HG03460 (cell line): ENCODE results near the gene ECPAS.
"Not testable (repeated sequence)": the region's sequence is repeated elsewhere in the genome, so short reads cannot be mapped to it uniquely, and the experiment has no call there.

Experiments
- ATAC-seq: cut with Tn5 transposase; IDR thresholded peaks from one replicate; pipeline ENCODE4 v1.9.1; 2021; ENCODE audit not compliant: unreplicated experiment

Gene ECPAS

DNA sequence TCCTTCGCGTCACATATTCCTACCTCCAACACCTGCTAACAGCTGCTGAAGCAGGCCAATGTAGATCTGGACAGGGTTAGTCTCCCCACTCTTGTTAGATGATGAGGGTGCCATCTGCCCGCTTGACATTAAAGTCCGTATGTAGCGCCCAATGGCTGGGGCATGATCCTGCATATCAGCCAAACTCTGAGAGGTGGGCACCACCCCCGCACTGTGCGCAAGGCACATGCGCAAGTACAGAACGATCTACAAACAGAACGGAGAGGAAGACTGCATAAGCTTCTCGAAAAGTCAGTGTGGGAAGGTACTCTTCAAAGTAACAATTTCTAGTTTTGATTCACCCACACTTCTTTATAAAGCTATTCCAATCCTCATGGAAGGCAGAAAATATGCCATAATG is 69.8 kb downstream of the ECPAS start:
- no peak for ATAC-seq

DNA sequence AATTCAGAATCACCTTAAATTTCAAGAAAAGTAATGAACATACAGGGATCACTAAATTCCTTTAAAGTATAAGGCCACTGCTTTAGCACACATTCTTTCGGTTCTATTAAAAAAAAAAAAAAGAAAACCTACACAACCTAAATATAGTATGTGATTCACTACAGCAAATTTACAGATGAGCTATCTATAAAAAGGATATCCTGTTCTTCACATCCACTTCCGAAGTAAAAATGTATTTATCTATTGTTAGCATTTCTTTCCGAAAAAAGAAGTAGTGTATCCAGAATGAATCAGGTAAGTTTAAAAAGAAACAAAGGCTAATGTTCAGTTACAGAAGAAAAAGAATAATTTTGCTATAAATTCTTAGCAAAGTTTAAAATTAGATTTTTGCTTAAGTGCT is 70.2 kb downstream of the ECPAS start:
- no peak for ATAC-seq

DNA sequence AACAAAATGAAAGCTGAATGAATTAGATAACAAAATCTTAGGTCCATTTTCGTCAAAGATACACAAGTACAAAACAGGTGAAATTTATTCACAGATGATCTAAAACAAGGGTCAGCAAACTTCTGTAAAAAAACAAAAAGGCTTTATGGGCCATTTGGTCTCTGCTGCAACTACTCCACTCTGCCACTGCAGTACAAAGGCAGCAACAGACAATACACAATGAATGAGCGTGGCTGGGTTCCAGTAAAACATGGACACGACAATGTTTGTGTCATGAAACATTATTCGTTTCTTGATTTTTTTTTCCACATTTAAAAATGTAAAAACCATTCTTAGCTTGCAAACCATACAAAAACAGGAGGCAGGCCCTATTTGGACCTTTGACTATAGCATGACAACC is 71.9 kb downstream of the ECPAS start:
- no peak for ATAC-seq

DNA sequence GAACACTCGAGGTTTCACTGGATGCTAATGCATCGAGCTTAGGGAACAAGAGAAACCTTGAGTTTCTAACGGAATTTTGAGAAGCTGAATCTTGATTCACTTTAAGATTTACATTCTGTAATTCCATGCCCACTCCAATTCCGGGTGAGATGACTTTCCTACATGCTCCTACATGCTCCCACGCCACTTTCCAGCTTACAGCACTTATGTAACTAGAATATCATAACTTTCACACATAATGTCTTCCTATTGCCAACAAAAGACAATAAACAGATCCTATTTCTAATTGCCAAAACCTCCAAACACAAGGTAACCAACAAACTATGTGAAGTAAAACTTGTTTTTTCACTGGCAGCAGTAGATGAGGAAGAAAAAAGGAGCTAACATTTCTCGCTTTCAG is 72.9 kb downstream of the ECPAS start:
- no peak for ATAC-seq

DNA sequence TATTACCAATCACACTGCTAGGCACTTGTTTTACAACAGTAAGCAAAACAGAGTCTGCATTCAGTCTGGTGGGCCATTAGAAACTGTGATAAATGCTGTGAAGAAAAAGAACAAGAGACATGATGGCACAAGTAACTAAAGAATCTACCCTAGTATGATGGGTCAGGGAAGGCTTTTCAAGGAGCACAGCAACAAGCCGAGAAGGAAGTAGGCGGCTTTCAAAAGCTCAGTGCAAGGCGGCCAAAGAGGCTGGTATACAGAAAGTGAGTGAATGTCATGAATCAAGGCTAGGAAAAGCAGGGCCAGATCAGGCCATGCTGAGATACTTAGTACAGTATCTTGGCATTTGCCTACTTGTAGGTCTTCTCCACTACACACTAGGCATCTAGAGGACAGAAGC is 76.4 kb downstream of the ECPAS start:
- ATAC-seq = no peak

DNA sequence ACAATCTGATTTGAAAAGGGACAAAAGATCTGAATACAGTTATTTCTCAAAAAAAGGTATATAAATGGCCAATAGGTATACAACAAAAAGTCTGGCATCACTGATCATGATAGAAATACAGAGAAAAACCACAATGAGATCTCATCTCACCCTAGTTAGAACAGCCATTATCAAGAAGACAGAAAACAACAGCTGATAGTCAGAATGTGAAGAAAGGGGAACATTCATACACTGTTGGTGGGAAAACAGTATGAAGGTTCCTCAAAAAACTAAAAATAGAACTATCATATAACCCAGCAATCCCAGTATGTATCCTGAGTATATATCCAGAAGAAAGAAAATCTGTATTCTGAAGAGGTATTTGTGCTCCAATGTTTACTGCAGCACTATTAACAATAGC is 78.5 kb downstream of the ECPAS start:
- no peak for ATAC-seq

DNA sequence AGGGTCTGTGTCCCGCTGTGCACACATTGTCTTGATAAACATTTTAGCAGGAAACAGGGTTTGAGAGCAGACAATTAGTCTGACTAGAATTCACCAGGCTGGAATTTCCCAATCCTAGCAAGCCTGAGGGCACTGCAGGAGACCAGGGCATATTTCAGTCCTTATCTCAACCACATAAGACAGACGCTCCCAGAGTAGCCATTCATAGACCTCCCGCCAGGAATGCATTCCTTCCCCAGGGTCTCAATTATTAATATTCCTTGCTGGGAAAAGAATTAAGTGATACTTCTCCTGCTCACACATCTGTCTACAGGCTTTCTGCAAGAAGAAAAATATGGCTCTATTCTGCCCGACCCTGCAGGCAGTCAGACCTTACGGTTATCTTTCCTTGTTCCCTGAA is 82.7 kb downstream of the ECPAS start:
- not testable (repeated sequence) for ATAC-seq

DNA sequence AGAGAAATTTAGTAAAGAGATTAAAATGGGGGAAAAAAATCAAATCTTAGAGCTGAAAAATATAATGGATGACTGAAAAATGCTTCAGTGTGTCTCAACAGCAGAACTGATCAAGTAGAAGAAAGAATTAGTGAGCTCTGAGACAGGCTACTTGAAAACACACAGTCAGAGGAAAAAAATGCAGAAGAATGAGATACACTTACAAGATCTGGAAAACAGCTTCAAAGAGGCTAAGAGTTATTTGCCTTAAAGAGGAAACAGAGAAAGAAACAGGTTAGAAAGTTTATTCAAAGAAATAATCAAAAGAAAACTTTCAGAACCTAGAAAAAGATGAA is 83.7 kb downstream of the ECPAS start:
- no peak for ATAC-seq

DNA sequence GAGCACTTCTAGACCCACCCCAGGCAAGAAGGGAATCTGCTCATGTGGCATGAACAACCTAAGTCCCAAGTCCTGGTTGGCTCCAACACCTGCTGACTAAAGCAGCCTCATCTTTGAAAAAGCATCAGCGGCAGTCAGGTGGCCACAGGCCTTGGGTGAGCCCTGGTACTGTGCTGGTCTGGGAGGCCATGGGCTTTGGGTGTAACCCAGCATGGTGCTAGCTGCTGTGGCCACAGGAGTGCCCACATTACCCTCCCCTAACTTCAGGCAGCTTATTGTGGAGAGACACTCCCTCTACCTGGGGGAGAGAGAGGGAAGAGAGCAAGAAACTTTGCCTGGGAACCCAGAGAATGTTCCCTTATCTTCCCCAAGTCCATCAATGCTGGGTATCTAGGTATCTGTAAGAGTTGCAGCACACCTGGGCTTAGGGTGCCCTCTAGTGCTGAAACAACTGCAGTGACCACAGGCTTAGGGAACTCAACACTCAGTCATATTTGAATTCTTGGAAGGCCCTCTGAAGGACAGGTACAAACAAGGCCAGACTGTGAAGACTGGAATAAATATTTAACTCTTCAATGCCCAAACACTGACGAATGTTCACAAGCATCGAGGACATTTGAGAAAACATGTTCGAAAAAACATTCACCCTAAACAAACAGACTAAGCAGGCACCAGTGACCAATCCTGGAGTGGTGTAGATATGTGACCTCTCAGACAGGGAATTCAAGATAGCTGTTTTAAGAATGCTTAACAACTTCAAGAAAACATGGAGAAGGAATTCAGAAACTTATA is 84.2 kb downstream of the ECPAS start:
- no peak for ATAC-seq

DNA sequence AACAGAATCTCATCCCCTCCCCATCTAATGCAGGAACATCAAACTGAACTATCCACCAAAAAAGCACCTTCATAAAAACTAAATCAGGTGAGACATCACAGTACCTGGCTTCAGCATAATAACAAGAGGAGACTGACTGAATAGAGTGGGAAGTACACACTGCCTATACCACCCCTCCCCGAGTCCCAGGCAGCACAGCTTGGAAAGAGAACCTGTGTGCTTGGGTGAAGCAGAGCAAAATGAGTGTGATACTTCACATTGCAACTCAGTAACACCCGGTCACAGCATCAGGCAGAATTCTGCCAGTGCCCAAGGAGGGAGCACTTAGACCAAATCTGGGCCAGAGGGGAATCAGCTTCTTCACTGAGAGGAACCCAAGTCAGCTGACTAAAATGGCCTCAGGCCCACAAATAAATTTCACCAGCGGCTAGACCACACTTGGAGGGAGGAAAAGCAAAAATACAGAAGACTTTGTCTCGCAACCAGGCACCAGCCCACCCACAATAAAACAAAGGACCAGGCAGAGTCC is 84.9 kb downstream of the ECPAS start:
- no peak for ATAC-seq

DNA sequence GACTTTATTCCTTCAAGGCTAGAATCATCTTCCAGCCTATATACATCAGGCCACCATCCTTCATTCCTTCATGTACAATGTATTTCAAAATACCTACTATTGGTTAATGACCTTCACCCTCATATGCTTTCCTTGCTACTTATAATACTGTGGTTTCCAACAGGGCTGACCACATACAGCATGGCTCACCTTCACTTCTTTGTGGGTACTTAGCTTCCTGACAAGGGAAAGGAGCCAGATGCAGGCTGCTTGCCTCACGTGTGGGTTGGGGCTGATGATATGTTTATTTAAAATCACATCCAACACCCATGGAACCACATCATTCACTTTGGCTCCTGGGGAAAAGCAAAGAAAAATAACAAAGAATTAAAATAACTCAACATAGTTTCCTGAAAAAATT is 90.2 kb downstream of the ECPAS start:
- no peak for ATAC-seq

DNA sequence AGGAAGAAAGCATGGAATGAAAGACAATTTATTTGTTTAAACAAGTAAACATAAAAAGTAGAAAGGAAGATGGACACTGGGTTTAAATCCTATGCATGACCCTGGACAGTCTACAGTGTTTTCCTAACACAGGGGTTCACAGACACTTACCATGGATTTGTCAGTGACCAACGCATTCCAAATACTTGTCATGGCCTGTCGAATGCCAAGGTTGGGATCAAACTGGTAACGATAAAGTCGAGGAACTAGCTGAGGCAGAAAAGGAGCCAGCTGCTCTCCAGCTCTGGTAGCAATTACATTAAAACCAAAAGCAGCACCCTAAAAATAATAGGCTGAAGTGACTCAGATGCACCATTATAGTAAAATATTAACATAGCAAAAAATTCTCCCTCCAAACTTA is 94.8 kb downstream of the ECPAS start:
- ATAC-seq = no peak

DNA sequence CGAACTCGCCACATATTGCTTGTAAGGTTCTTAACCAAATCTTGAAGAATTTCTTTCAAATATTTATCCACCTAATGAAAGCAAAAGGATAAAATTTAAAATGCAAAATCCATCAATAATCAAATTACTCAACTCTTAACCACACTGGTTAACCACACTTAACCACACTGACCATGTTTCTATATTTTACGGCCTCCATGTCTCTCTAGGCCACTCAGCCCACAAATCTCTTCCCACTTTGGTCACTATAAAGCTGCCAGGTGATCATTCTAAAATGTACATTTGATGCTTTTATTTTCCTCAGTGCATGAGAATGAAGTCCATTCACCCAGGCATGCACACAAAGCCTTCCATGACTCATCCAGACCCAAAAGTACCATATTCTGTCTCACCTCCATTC is 97.8 kb downstream of the ECPAS start:
- ATAC-seq = no peak

DNA sequence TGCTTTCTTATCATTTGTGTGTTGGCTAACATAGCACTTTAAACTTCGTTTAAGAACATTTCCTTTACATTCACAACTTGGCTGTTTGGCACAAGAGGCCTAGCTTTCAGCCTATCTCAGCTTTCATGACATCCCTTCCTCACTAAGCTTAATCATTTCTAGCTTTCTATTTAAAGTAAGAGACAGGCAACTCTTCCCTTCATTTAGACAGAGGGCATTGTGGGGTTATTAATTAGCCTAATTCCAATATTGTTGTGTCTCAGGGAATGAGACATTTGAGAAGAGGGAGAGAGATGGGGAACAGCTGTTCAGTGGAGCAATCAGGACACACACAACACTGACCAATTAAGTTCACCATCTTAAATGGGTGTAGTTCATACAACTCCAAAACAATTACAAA is 103.2 kb downstream of the ECPAS start:
- no peak for ATAC-seq

DNA sequence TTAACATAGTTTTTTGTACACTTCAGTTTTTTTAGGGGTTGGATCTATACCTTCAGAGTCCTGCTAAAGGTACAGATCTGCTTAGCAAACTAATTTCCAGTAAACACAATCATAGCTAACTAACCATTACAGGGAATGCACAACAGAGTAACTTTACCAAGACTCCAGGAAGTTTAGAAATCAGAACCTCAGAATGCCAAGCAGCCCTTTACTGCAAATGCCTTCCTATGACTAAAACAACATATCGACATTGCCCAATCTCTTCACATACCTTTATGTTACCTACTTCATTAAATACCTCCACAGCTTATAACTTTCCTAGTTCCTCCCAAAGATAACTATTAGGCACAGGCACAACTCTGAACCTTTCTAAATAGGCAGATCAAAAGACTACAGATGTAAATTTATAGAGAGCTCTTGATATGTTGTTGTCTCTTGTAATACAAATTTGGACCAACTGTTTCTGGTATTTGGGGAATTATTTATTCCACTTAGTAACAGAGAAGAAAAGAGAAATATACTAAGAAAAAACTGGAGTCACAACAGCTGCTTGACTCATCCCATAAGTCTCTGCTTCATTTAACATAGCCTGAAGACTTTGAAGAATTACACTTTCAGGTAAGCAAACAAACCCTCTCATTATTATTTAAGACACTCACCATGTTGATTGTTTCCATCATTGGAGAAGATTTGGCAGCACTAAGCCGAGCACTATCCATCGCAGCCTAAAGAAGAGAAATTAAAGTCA is 108.2 kb downstream of the ECPAS start:
- ATAC-seq = no peak

DNA sequence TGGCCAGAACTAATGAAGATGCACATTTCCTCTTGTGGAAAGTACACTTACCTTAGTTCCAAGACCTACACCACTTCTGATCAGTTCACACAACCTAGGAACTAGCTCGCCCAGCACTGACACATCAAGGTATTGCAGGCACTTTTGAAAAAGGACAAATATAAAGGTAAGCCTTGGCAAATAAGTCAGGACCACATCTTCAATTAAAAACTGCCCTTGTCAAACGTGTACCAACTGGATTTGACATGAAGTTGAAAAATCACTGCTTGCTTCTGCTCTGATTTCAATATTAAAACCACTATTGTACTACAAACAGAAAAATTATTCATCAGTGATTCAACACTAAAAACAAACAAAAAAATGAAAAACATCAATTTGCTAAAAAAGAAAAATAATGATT is 109.1 kb downstream of the ECPAS start:
- ATAC-seq = no peak

DNA sequence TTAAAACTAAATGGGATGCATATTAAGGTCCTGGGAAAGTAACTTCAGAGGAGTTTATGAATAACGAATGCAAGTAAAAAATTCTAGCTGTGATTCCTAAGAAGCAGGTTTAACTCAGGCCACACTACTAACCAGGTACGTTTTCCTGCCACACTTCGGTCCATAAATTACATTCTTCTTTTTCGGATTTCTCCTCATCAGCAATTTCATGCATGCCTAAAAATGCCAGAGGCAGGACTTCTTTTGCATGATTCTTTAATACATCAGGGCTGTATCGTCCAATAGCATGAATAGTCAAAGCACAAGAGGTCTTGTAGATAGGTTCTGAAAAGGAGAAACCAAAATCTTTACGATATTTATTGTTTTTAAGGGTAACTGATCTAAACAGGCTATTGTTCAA is 111.9 kb downstream of the ECPAS start:
- ATAC-seq = no peak

DNA sequence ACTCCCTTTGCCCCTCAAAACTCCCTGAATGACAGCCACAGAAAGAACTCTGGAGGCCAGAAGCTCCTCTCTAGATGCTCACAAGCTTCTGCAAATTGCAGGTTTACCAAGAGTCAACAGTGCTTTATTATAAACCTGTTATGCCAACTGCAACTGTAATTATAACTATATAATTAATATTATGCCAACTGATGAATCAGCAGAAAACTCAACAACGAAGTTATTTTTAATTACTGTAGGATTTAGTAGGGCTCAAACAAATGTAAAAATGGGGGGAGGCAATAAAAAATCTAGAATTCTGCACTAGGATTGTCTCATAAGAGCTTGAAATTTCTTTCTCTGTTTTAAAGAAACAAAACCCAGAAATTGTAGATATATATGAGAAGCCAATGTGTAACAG is 117.2 kb downstream of the ECPAS start:
- no peak for ATAC-seq

DNA sequence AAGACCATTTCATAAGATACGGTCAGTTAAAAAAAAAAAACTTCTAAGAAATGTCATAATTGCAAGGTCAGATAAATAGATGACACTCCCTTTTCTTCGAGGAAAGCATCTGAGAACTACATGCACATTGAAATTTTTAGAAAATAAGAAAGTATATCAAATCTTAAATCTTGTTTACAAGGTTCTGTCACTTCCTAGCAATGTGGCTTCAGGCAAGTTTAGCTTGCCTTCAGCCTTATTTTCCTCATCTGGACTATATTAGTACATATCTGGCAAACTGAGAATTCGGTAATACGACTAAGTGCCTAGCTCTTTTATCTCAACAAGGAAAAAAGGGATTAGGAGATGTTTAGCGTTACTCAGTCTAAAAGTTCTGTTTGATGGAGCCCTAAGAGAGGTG is 121.7 kb downstream of the ECPAS start:
- no peak for ATAC-seq

DNA sequence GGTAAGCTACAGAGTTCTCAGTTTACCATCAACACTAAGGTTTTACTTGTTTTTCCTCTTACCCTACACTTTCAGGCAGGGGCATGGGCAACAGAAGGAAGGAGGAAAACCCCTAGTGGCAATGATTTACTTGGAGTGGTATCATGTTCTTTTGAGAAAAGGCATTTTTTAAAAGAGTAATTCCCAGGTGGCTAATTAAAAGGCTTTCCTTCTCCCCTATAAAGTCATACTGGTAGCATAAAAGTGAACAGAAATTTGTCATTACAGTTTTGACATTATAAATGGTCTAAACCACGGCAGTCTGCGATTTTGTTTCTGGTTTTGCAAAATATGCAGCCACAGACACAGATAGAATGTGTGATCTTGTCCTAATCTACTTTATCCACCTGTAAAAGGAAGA is 123.3 kb downstream of the ECPAS start:
- ATAC-seq = peak; percentile 61

DNA sequence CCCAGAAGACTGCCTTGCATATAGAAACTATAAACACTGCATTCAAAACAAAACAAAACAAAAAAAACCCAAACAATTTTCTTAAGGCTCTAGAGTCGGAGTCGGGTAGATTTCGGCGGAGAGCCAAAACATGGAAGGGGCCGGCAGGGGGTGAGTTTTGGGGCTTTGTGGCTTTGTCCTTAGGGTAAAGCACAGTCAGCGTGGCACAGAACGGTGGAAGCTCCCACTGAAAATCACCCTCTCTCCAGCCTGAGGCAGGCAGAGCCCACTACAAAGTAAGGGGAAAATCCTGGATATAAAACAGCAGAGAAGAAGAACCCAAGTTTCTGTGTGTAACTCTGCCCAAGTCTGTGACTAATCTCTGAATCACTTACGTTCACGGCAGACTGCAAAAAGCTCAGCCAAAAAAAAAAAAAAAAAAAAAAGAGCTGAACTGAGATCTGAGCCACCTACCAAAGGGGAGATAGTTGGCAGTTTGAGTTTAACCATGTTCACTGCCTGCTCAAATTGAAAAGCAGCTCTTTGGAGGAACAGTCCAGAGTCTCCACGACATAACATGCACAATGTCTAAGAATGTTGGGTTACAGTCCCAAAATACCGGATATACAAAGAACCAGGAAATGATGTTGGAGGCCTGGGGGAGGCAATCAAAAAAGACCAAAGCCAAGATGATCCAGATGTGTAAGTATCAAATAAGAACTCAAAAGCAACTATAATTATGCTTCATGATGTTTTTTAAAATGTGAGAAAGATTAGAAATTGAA is 127.5 kb downstream of the ECPAS start:
- ATAC-seq = no peak

DNA sequence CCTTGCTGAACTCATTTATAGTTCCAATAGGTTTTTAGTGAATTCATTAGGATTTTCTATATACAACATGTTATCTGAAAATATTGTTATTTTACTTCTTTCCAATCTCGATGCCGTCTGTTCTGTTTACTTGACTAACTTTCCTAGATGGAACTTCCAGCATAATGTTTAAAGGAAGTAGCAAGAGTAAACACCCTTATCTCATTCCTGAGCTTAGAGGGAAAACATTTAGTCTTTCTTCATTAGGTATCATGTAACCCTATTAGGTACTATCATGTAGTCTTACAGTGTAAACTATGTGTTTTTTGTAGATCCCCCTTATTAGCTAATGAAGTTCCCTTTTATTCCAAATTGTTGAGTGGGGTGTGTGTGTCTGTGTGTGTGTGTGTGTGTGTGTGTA is 131.6 kb downstream of the ECPAS start:
- ATAC-seq = no peak
